HL-60 (cell line): Measurements from ENCODE around the gene ESPL1.

Source experiments
- GABPA ChIP-seq: IDR thresholded peaks from 2 replicates; pipeline ENCODE4 v1.6.1; 2012; ENCODE audit warnings: low read depth
- POLR2AphosphoS5 ChIP-seq: IDR thresholded peaks from 2 replicates; pipeline ENCODE4 v1.6.1; 2012; ENCODE audit warnings: low read depth
- SPI1 ChIP-seq: IDR thresholded peaks from 2 replicates; pipeline ENCODE4 v1.6.1; 2012; ENCODE audit warnings: low read depth, mild to moderate bottlenecking, borderline replicate concordance
- TF ChIP-seq, protein P1 (sequence below): IDR thresholded peaks from one replicate; pipeline ENCODE4 v1.5.1; 2011; ENCODE audit warnings: low read length, control low read depth, inconsistent platforms; ENCODE audit not compliant: insufficient read depth

DNA sequence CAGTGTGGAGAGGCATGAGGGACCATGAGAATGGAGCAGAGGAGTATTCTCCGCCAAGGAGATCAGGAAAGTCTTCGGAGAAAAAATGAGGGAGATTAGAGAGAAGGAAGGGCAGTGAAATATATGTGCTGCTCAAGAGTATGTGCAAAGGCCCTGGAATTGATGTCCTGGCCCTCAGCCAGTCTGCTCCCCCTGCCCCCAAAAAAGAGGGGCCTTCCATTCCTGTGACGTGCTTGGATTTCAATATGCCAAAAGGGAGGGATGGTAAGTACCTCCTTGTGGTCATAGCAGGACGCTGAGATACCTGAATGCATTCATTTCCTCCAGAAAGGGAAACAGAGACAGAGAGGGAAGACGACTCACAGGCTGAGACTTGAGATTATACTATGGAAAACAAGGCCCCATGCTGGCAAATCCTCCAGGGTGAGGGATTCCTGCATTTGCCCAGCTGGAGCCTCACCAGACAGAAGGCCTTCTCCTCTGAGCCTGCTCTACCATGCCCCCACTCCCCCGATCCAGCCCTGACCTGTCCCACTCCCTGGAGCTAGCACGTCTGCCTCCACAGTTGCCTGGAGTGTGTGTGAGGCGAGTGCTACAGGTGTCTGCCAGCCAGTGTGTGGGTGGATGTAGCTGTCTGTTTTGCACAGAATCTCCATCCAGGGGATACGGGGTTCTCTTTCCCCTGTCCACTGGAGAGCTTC, 32.2 kb upstream of the ESPL1 start:
- TF ChIP-seq, protein P1, sequence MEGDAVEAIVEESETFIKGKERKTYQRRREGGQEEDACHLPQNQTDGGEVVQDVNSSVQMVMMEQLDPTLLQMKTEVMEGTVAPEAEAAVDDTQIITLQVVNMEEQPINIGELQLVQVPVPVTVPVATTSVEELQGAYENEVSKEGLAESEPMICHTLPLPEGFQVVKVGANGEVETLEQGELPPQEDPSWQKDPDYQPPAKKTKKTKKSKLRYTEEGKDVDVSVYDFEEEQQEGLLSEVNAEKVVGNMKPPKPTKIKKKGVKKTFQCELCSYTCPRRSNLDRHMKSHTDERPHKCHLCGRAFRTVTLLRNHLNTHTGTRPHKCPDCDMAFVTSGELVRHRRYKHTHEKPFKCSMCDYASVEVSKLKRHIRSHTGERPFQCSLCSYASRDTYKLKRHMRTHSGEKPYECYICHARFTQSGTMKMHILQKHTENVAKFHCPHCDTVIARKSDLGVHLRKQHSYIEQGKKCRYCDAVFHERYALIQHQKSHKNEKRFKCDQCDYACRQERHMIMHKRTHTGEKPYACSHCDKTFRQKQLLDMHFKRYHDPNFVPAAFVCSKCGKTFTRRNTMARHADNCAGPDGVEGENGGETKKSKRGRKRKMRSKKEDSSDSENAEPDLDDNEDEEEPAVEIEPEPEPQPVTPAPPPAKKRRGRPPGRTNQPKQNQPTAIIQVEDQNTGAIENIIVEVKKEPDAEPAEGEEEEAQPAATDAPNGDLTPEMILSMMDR, result no peak
- no peak for TF ChIP-seq POLR2AphosphoS5
- no peak for TF ChIP-seq SPI1
- TF ChIP-seq GABPA, result no peak
